ENCODE results near the gene IL27RA.

DNA sequence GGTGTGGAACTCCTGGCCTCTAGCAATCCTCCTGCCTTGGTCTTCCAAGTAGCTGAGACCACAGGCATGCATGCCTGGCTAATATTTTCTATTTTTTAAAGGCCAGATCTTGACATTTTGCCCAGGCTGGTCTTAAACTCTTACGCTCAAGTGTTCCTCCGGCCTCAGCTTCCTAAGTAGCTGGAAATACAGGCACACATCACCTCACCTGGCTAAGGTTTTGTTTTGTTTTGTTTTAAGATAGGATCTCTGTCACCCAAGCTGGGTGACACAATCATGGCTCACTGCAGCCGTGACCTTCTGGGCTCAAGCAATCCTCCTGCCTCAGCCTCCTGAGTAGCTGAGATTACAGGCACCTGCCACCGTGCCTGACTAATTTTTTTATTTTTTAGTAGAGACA lies 9.1 kb upstream of the IL27RA start:
- TF ChIP-seq, protein P1, sequence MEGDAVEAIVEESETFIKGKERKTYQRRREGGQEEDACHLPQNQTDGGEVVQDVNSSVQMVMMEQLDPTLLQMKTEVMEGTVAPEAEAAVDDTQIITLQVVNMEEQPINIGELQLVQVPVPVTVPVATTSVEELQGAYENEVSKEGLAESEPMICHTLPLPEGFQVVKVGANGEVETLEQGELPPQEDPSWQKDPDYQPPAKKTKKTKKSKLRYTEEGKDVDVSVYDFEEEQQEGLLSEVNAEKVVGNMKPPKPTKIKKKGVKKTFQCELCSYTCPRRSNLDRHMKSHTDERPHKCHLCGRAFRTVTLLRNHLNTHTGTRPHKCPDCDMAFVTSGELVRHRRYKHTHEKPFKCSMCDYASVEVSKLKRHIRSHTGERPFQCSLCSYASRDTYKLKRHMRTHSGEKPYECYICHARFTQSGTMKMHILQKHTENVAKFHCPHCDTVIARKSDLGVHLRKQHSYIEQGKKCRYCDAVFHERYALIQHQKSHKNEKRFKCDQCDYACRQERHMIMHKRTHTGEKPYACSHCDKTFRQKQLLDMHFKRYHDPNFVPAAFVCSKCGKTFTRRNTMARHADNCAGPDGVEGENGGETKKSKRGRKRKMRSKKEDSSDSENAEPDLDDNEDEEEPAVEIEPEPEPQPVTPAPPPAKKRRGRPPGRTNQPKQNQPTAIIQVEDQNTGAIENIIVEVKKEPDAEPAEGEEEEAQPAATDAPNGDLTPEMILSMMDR (IDR thresholded peaks at IDR 0.05; ENCODE audit: poor library complexity, severe bottlenecking), result no peak
- TF ChIP-seq EZH2 (IDR thresholded peaks at IDR 0.05; ENCODE audit: borderline replicate concordance, insufficient read depth, low read length, poor library complexity, severe bottlenecking), result no peak
